Peyer's patch (tissue), 4 donors: ENCODE results near the gene MDH1. TPM values are rescaled to one million over a fixed set of nuclear protein-coding genes. Genes with fewer than 3 reads are reported as not detected.

ENCODE experiments used
- DNase-seq, 3 donors: peaks; one replicate each; pipeline ENCODE4 v3.0.0-alpha.2; 2017 to 2019
- H3K27ac ChIP-seq, 4 donors: fragments of 200-600 bp; sonication (generic); one replicate each; pipeline ENCODE4 v1.5.1; 2016 to 2019
- H3K27me3 ChIP-seq, 2 donors: fragments of 200-600 bp; sonication (generic); one replicate each; pipeline ENCODE4 v1.5.1; 2019
- H3K36me3 ChIP-seq, 3 donors: fragments of 200-600 bp; sonication (generic); one replicate each; pipeline ENCODE4 v1.5.1; 2016 to 2019
- H3K4me1 ChIP-seq, 4 donors: fragments of 200-600 bp; sonication (generic); one replicate each; pipeline ENCODE4 v1.5.1; 2016 to 2019
- H3K4me3 ChIP-seq, 4 donors: fragments of 200-600 bp; sonication (generic); 1 replicate in 3 of 4; 2 replicates in 1 of 4; pipeline ENCODE4 v1.5.1; 2016 to 2019; ENCODE audit warnings: mild to moderate bottlenecking in 1 of 4
- H3K9me3 ChIP-seq, 4 donors: fragments of 200-600 bp; sonication (generic); one replicate each; pipeline ENCODE4 v1.5.1; 2016 to 2019; ENCODE audit warnings: mild to moderate bottlenecking in 1 of 4
- POLR2A ChIP-seq, 2 donors: fragments of 450-650 bp; IDR thresholded peaks; one replicate each; pipeline ENCODE4 v1.5.1; 2017; ENCODE audit warnings: antibody characterized with exemption in 2 of 2, mild to moderate bottlenecking in 2 of 2, moderate library complexity in 2 of 2
- total RNA-seq, 4 donors: library from RNA; depleted of rRNA; stranded (reverse); fragments of >200 nt; gene quantifications; one replicate each; pipeline ENCODE4 v1.1.0, GENCODE V29; 2016
- TF ChIP-seq, protein P1 (sequence below), 6 experiments: fragments of 450-650 bp in 4 of 6; fragments of 200-600 bp in 2 of 6; sonication (generic) in 1 of 6; IDR thresholded peaks; one replicate each; pipeline ENCODE4 v1.5.1; 2017 to 2019; ENCODE audit warnings: antibody characterized with exemption in 6 of 6, mild to moderate bottlenecking in 3 of 6, moderate library complexity in 1 of 6

The MDH1 gene
- total RNA-seq, 4 donors from 2014 or later, result 59.4 to 178 (median 127) TPM

DNA sequence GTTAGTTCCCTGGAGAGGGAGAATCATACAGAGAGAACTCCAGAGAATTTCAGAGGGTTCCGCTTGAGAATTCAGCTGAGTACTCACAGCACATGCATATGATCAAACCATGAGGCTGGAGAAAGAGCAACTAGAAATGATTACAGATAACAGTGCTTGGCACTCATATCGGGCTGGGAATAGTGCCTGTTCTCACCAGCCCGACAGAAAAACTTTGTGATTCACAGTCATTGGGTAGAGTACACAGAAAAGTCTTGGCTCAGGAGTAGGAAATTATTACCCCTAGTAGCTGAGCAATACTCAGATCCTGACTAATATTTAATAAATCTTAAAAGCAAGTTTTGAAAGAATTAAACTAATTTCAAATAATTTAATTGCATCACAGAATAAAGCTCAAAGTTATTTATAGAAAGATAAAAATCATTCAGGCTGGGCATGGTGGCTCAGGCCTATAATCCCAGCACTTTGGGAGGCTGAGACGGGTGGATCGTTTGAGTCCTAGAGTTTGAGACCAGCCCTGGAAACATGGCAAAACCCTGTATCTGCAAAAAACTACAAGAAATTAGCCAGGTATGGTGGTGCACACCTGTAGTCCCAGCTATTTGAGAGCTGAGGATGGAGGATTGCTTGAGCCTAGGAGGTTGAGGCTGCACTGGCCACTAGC, 7.3 kb upstream of the MDH1 start:
- H3K9me3 ChIP-seq, result no peaks in the 10 kb centered on the region
- no peaks in the 10 kb centered on the region for H3K4me1 ChIP-seq
- no peaks in the 10 kb centered on the region for H3K27me3 ChIP-seq
- H3K36me3 ChIP-seq, result no peaks in the 10 kb centered on the region
- H3K4me3 ChIP-seq, result no peak overlapping the region
- no peak for DNase-seq
- TF ChIP-seq, protein P1, sequence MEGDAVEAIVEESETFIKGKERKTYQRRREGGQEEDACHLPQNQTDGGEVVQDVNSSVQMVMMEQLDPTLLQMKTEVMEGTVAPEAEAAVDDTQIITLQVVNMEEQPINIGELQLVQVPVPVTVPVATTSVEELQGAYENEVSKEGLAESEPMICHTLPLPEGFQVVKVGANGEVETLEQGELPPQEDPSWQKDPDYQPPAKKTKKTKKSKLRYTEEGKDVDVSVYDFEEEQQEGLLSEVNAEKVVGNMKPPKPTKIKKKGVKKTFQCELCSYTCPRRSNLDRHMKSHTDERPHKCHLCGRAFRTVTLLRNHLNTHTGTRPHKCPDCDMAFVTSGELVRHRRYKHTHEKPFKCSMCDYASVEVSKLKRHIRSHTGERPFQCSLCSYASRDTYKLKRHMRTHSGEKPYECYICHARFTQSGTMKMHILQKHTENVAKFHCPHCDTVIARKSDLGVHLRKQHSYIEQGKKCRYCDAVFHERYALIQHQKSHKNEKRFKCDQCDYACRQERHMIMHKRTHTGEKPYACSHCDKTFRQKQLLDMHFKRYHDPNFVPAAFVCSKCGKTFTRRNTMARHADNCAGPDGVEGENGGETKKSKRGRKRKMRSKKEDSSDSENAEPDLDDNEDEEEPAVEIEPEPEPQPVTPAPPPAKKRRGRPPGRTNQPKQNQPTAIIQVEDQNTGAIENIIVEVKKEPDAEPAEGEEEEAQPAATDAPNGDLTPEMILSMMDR (IDR thresholded peaks at IDR 0.05), result no peak
- TF ChIP-seq POLR2A (IDR thresholded peaks at IDR 0.05), result no peak
- H3K27ac ChIP-seq, result peak overlapping the region in 1 of 4 donors; percentile 30

GRCh38 chr2:63582873-63583272, 5.9 kb upstream of the MDH1 start:
- Histone ChIP-seq H3K27ac (no peak overlapping the region), H3K36me3 (no peaks in the 10 kb centered on the region), H3K27me3 (no peaks in the 10 kb centered on the region), H3K4me3 (no peak overlapping the region), H3K4me1 (peaks cover 0 to 11% (median 2%) of the 10 kb centered on the region in 4 donors), H3K9me3 (no peaks in the 10 kb centered on the region)
- TF ChIP-seq, protein P1 (IDR thresholded peaks at IDR 0.05), result no peak
- TF ChIP-seq POLR2A (IDR thresholded peaks at IDR 0.05), result no peak
- DNase-seq, result no peak

GRCh38 chr2:63587814-63588384, 864 bp upstream of the MDH1 start:
- Histone ChIP-seq H3K27me3 (no peaks in the 10 kb centered on the region), H3K9me3 (no peaks in the 10 kb centered on the region), H3K4me1 (peaks cover 0 to 36% (median 3%) of the 10 kb centered on the region in 4 donors), H3K27ac (peak overlapping the region; percentile 76 to 84 (median 80)), H3K36me3 (no peaks in the 10 kb centered on the region), H3K4me3 (peak overlapping the region; percentile 64 to 82 (median 71))
- DNase-seq, result no peak
- TF ChIP-seq, protein P1 (IDR thresholded peaks at IDR 0.05), result no peak
- no peak for TF ChIP-seq POLR2A (IDR thresholded peaks at IDR 0.05)

GRCh38 chr2:63589148-63589958, 590 bp downstream of the MDH1 start:
- Histone ChIP-seq H3K9me3 (no peaks in the 10 kb centered on the region), H3K36me3 (peaks cover 0 to 9% (median 0%) of the 10 kb centered on the region in 3 donors), H3K27ac (peak overlapping the region; percentile 76 to 84 (median 80)), H3K4me3 (peak overlapping the region; percentile 64 to 82 (median 71)), H3K4me1 (peaks cover 0 to 36% (median 3%) of the 10 kb centered on the region in 4 donors), H3K27me3 (no peaks in the 10 kb centered on the region)
- no peak for DNase-seq
- TF ChIP-seq POLR2A (IDR thresholded peaks at IDR 0.05), result no peak

GRCh38 chr2:63590626-63591408, 2.1 kb downstream of the MDH1 start:
- no peak overlapping the region for H3K4me3 ChIP-seq
- DNase-seq, result no peak
- peaks cover 0 to 24% (median 0%) of the 10 kb centered on the region in 3 donors for H3K36me3 ChIP-seq
- peaks cover 0 to 36% (median 3%) of the 10 kb centered on the region in 4 donors for H3K4me1 ChIP-seq
- peak overlapping the region in 1 of 4 donors; percentile 17 for H3K27ac ChIP-seq
- no peaks in the 10 kb centered on the region for H3K9me3 ChIP-seq
- no peak for TF ChIP-seq POLR2A (IDR thresholded peaks at IDR 0.05)
- TF ChIP-seq, protein P1 (IDR thresholded peaks at IDR 0.05), result no peak
- H3K27me3 ChIP-seq, result no peaks in the 10 kb centered on the region
